Suprapubic skin (tissue), 3 donors: ENCODE measurements around the gene FBN1.

ENCODE experiments used
- CTCF ChIP-seq, 2 donors: fragments of 200-600 bp in 1 of 2; fragments of 450-650 bp in 1 of 2; sonication (generic) in 1 of 2; IDR thresholded peaks; one replicate each; pipeline ENCODE4 v1.5.1; 2016 to 2019; ENCODE audit warnings: antibody characterized with exemption in 2 of 2, mild to moderate bottlenecking in 1 of 2, moderate library complexity in 1 of 2
- POLR2A ChIP-seq, 2 donors: fragments of 450-650 bp; IDR thresholded peaks; one replicate each; pipeline ENCODE4 v1.6.1; 2017; ENCODE audit warnings: antibody characterized with exemption in 2 of 2, mild to moderate bottlenecking in 2 of 2, moderate library complexity in 2 of 2

DNA sequence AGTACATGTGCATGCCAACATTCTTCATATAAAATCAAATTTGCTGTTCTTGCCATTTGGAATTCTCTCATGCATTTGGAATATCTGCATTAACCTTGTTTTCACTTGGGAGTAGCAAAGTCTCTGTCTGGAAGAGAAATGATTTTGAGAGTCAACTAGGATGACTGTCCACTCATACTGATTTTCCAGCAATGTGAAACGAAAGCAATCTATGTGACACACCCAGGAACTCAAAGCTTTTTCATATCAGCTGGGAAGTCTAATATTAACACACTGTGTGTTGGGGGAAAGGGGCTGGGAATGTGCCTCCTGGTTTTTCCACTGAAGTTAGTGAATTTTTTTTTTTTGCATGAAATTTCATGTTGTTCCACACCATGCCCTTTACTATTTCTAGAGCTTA lies 189.4 kb downstream of the FBN1 start:
- TF ChIP-seq CTCF (IDR thresholded peaks at IDR 0.05) (no peak), POLR2A (IDR thresholded peaks at IDR 0.05) (no peak)
